ENCODE measurements around the gene ZNRD2.
A peak's percentile ranks its signal among the peaks of the same experiment; 100 is the strongest.

The ZNRD2 gene

GRCh38 chr11:65538915-65539743 is 31.1 kb upstream of the ZNRD2 start:
- no peak for ATAC-seq
- TF ChIP-seq ZNF8 (CRISPR knock-in tag; IDR thresholded peaks at IDR 0.05) (no peak), ZNF70 (CRISPR knock-in tag; IDR thresholded peaks at IDR 0.05) (no peak), ZNF565 (CRISPR knock-in tag; conservative IDR thresholded peaks at IDR 0.05; ENCODE audit: low read depth) (no peak), CREB5 (CRISPR knock-in tag; IDR thresholded peaks at IDR 0.05; ENCODE audit: low read depth) (no peak), ISL1 (CRISPR knock-in tag; IDR thresholded peaks at IDR 0.05) (no peak), POU6F1 (CRISPR knock-in tag; IDR thresholded peaks at IDR 0.05; ENCODE audit: borderline replicate concordance, low read depth) (no peak), OSR1 (CRISPR knock-in tag; IDR thresholded peaks at IDR 0.05) (no peak), TSHZ2 (CRISPR knock-in tag; IDR thresholded peaks at IDR 0.05) (no peak), ZFP30 (CRISPR knock-in tag; IDR thresholded peaks at IDR 0.05) (no peak), PPARA (CRISPR knock-in tag; IDR thresholded peaks at IDR 0.05; ENCODE audit: borderline replicate concordance) (no peak), CSRNP3 (CRISPR knock-in tag; IDR thresholded peaks at IDR 0.05) (no peak), ESRRG (CRISPR knock-in tag; IDR thresholded peaks at IDR 0.05) (no peak)

- ATAC-seq: no peak; the same call in 2 of the 3 replicates
- TF ChIP-seq TCF4 (CRISPR knock-in tag; IDR thresholded peaks at IDR 0.05; ENCODE audit: borderline replicate concordance): no peak
- peak; percentile 95 for TF ChIP-seq ZFP3 (CRISPR knock-in tag; IDR thresholded peaks at IDR 0.05)
These were observed 30.5 kb upstream of the ZNRD2 start for GRCh38 chr11:65539744-65540289.

- TF ChIP-seq SNAI2 (CRISPR knock-in tag; IDR thresholded peaks at IDR 0.05) (no peak), ESRRG (CRISPR knock-in tag; IDR thresholded peaks at IDR 0.05) (no peak), ZNF70 (CRISPR knock-in tag; IDR thresholded peaks at IDR 0.05) (no peak), CREB5 (CRISPR knock-in tag; IDR thresholded peaks at IDR 0.05; ENCODE audit: low read depth) (no peak), ZNF8 (CRISPR knock-in tag; IDR thresholded peaks at IDR 0.05) (no peak), ISL1 (CRISPR knock-in tag; IDR thresholded peaks at IDR 0.05) (no peak), ZC3H10 (CRISPR knock-in tag; IDR thresholded peaks at IDR 0.05) (no peak), TSHZ2 (CRISPR knock-in tag; IDR thresholded peaks at IDR 0.05) (no peak), PATZ1 (CRISPR knock-in tag; IDR thresholded peaks at IDR 0.05; ENCODE audit: borderline replicate concordance) (no peak), CSRNP3 (CRISPR knock-in tag; IDR thresholded peaks at IDR 0.05) (no peak)
- ATAC-seq: peak; percentile 89
These were observed 29.8 kb upstream of the ZNRD2 start for GRCh38 chr11:65540290-65541092.
